Activated CD4-positive, CD25-positive, alpha-beta regulatory T cell treated with anti-CD3 and anti-CD28 coated beads, Interleukin-2, amount 50 U/mL, for 72 hours (primary cell): ENCODE results near the gene TUBGCP3.

Experiments used
- DNase-seq: peaks from one replicate; pipeline ENCODE4 v3.0.0; 2021

The TUBGCP3 gene

GRCh38 chr13:112450118-112450903, 137.6 kb downstream of the TUBGCP3 start:
- DNase-seq = no peak

- DNase-seq = no peak
Measured at GRCh38 chr13:112449545-112449930, 138.4 kb downstream of the TUBGCP3 start.

- DNase-seq = no peak
Measured at GRCh38 chr13:112448621-112449544, 139.1 kb downstream of the TUBGCP3 start.

- DNase-seq = no peak
Measured at GRCh38 chr13:112447761-112448603, 140.0 kb downstream of the TUBGCP3 start.

GRCh38 chr13:112447306-112447705, 140.6 kb downstream of the TUBGCP3 start:
- no peak for DNase-seq

- DNase-seq = no peak
Measured at GRCh38 chr13:112446867-112447266, 141.1 kb downstream of the TUBGCP3 start.

- no peak for DNase-seq
Measured at GRCh38 chr13:112446347-112446861, 141.5 kb downstream of the TUBGCP3 start.

- DNase-seq = no peak
Measured at GRCh38 chr13:112445411-112446271, 142.3 kb downstream of the TUBGCP3 start.

- no peak for DNase-seq
Measured at GRCh38 chr13:112444416-112445399, 143.2 kb downstream of the TUBGCP3 start.

- DNase-seq = peak; percentile 60
Measured at GRCh38 chr13:112443995-112444311, 144.0 kb downstream of the TUBGCP3 start.

GRCh38 chr13:112443191-112443994, 144.6 kb downstream of the TUBGCP3 start:
- DNase-seq = no peak

- DNase-seq = no peak
Measured at GRCh38 chr13:112442483-112443090, 145.4 kb downstream of the TUBGCP3 start.

- DNase-seq = no peak
Measured at GRCh38 chr13:112441779-112442310, 146.1 kb downstream of the TUBGCP3 start.

- no peak for DNase-seq
Measured at GRCh38 chr13:112441226-112441625, 146.7 kb downstream of the TUBGCP3 start.

GRCh38 chr13:112438515-112438914, 149.4 kb downstream of the TUBGCP3 start:
- no peak for DNase-seq

- DNase-seq = no peak
Measured at GRCh38 chr13:112438094-112438493, 149.9 kb downstream of the TUBGCP3 start.

GRCh38 chr13:112435973-112436372, 152.0 kb downstream of the TUBGCP3 start:
- DNase-seq = no peak
